Transverse colon (tissue), 4 donors: ENCODE results near the gene SPATA2L. TPM values are rescaled to one million over a fixed set of nuclear protein-coding genes. Genes with fewer than 3 reads are reported as not detected.
A peak's percentile ranks its signal among the peaks of the same experiment; 100 is the strongest.

ENCODE experiments used
- DNase-seq: peaks from one replicate; pipeline ENCODE4 v3.0.0-alpha.2; 2019
- H3K27ac ChIP-seq, 4 donors: fragments of 200-600 bp; sonication (generic); 2 replicates each; pipeline ENCODE4 v1.5.1; 2016 to 2018; ENCODE audit warnings: inconsistent platforms in 4 of 4
- H3K27me3 ChIP-seq: fragments of 200-600 bp; sonication (generic); 2 replicates; pipeline ENCODE4 v1.5.1; 2017; ENCODE audit warnings: inconsistent platforms
- H3K36me3 ChIP-seq, 4 donors: fragments of 200-600 bp; sonication (generic); 2 replicates each; pipeline ENCODE4 v1.5.1; 2017 to 2019; ENCODE audit warnings: inconsistent platforms in 4 of 4
- H3K4me1 ChIP-seq, 4 donors: fragments of 200-600 bp; sonication (generic); 2 replicates each; pipeline ENCODE4 v1.5.1; 2017 to 2020; ENCODE audit warnings: inconsistent platforms in 4 of 4
- H3K4me3 ChIP-seq, 4 donors: fragments of 200-600 bp; sonication (generic); 1 replicate in 1 of 4; 2 replicates in 3 of 4; pipeline versions ENCODE4 v1.5.1 to v1.6.1; 2017 to 2019; ENCODE audit warnings: inconsistent platforms in 4 of 4
- H3K9me3 ChIP-seq, 2 donors: fragments of 200-600 bp; sonication (generic); 2 replicates each; pipeline ENCODE4 v1.5.1; 2017 to 2019; ENCODE audit warnings: inconsistent platforms in 2 of 2
- CTCF ChIP-seq, 5 experiments: fragments of 200-600 bp in 3 of 5; fragments of 450-650 bp in 2 of 5; sonication (generic) in 3 of 5; IDR thresholded peaks; 1 replicate in 2 of 5; 2 replicates in 3 of 5; pipeline ENCODE4 v1.5.1; 2016 to 2017; ENCODE audit warnings: antibody characterized with exemption in 5 of 5, inconsistent platforms in 3 of 5, mild to moderate bottlenecking in 2 of 5, moderate library complexity in 1 of 5
- EP300 ChIP-seq: sonication (generic); formaldehyde crosslinking; IDR thresholded peaks from one replicate; pipeline ENCODE4 v1.6.1; 2017; ENCODE audit warnings: antibody characterized with exemption, low read depth
- POLR2A ChIP-seq: fragments of 450-650 bp; IDR thresholded peaks from one replicate; pipeline ENCODE4 v1.6.1; 2016; ENCODE audit warnings: antibody characterized with exemption, mild to moderate bottlenecking, moderate library complexity
- POLR2AphosphoS5 ChIP-seq, 3 donors: sonication (generic); formaldehyde crosslinking; IDR thresholded peaks; one replicate each; pipeline ENCODE4 v1.6.1; 2016; ENCODE audit warnings: antibody characterized with exemption in 3 of 3
- whole genome bisulfite sequencing, 2 donors: methylation state at CpG; one replicate each; pipeline ENCODE4 v1.1.5; 2018; ENCODE audit warnings: low coverage in 1 of 2; 5-methylcytosine and 5-hydroxymethylcytosine counted together
- in situ Hi-C, 4 donors: fragments of 200-750 bp; cut with MboI; loops; one replicate each; pipeline versions ENCODE4 v1.15.0 to v1.15.1; 2017; ENCODE audit warnings: low sequenced_read_pairs in 3 of 4, low pct_ligation_motif_present in 1 of 4, low pct_unique_long_range_greater_than_20kb in 1 of 4
- intact Hi-C: fragments of 100-400 bp; cut with DNase I; formaldehyde crosslinking; loops from one replicate; pipeline ENCODE4 v1.15.1; 2023; ENCODE audit warnings: low total_unique reads
- total RNA-seq, 4 donors: library from RNA; depleted of rRNA; stranded (reverse); fragments of >200 nt; gene quantifications; one replicate each; pipeline ENCODE4 v1.1.0, GENCODE V29; 2016

The SPATA2L gene
- total RNA-seq = 10 to 100 TPM; 30.8 to 83.0 (median 60.6) TPM

GRCh38 chr16:89701425-89702406, at the start of gene SPATA2L:
SPATA2L (minus strand) TSS chr16:89701705; CDS start chr16:89701232, 473 bp downstream.
- Histone ChIP-seq H3K27ac (peak within 1 kb of the TSS; percentile 91 to 96 (median 94)), H3K9me3 (no peaks in the 10 kb centered on the region), H3K36me3 (no peaks in the 10 kb centered on the region), H3K4me3 (peak within 1 kb of the TSS; percentile 66 to 77 (median 73)), H3K4me1 (peaks cover 4 to 29% (median 23%) of the 10 kb centered on the region in 4 donors), H3K27me3 (no peaks in the 10 kb centered on the region)
- in situ Hi-C loops = loop anchor here in 2 of 4 donors (10.0 kb wide), 1 partner anchor 93 kb away; no protein-coding TSS in a partner anchor
- intact Hi-C loops = loop anchor here (5.0 to 10.0 kb wide), 2 partner anchors 93 to 171 kb away; partner anchors contain the start of gene TCF25
- peak; percentile 98 for DNase-seq
- WGBS, 2 donors = 1% methylated on average over 14 of the region's 97 CpGs; no CpG with 5 or more reads in 1 of the 2 donors
- TF ChIP-seq POLR2AphosphoS5 (IDR thresholded peaks at IDR 0.05) (peak; percentile 80 to 93 (median 92)), POLR2A (peak; percentile 82), CTCF (IDR thresholded peaks at IDR 0.05) (peak in 4 of 5 experiments; percentile 11 to 45 (median 22)), EP300 (no peak)

- H3K9me3 ChIP-seq = no peaks in the 10 kb centered on the region
- WGBS, 2 donors = 41% methylated on average over 10 of the region's 10 CpGs; no CpG with 5 or more reads in 1 of the 2 donors
- H3K36me3 ChIP-seq = no peaks in the 10 kb centered on the region
- intact Hi-C loops = no loop called here
- H3K4me3 ChIP-seq = no peak overlapping the region
- H3K4me1 ChIP-seq = peaks cover 0 to 7% (median 0%) of the 10 kb centered on the region in 4 donors
- TF ChIP-seq POLR2A (no peak), POLR2AphosphoS5 (IDR thresholded peaks at IDR 0.05) (no peak), CTCF (IDR thresholded peaks at IDR 0.05) (no peak), EP300 (no peak)
- in situ Hi-C loops = no loop called here
- H3K27ac ChIP-seq = no peak overlapping the region
- DNase-seq = peak; percentile 61
- H3K27me3 ChIP-seq = no peaks in the 10 kb centered on the region
These were observed 48.1 kb upstream of the SPATA2L start for GRCh38 chr16:89749637-89750036.

- in situ Hi-C loops (no loop called here), intact Hi-C loops (no loop called here)
- Histone ChIP-seq H3K27me3 (no peaks in the 10 kb centered on the region), H3K4me1 (peaks cover 0 to 7% (median 0%) of the 10 kb centered on the region in 4 donors), H3K27ac (no peak overlapping the region), H3K4me3 (no peak overlapping the region), H3K9me3 (no peaks in the 10 kb centered on the region), H3K36me3 (no peaks in the 10 kb centered on the region)
- DNase-seq = no peak
- whole genome bisulfite sequencing, 2 donors = 89 to 94% methylated on average over 7 to 11 of the region's 11 CpGs
- TF ChIP-seq CTCF (IDR thresholded peaks at IDR 0.05) = no peak
- no peak for TF ChIP-seq EP300
- no peak for TF ChIP-seq POLR2A
- no peak for TF ChIP-seq POLR2AphosphoS5 (IDR thresholded peaks at IDR 0.05)
These were observed 47.4 kb upstream of the SPATA2L start for GRCh38 chr16:89748921-89749320.

- in situ Hi-C loops = no loop called here
- DNase-seq = no peak
- Histone ChIP-seq H3K9me3 (no peaks in the 10 kb centered on the region), H3K36me3 (no peaks in the 10 kb centered on the region), H3K4me1 (peaks cover 0 to 7% (median 0%) of the 10 kb centered on the region in 4 donors), H3K4me3 (no peak overlapping the region), H3K27ac (no peak overlapping the region), H3K27me3 (no peaks in the 10 kb centered on the region)
- intact Hi-C loops = no loop called here
- TF ChIP-seq POLR2A (no peak), POLR2AphosphoS5 (IDR thresholded peaks at IDR 0.05) (no peak), CTCF (IDR thresholded peaks at IDR 0.05) (no peak), EP300 (no peak)
- WGBS, 2 donors = 80 to 91% methylated on average over 1 to 9 of the region's 9 CpGs
These were observed 46.6 kb upstream of the SPATA2L start for GRCh38 chr16:89748076-89748475.
